K562 (cell line): ENCODE data around the gene MTMR12. TPM values are rescaled to one million over a fixed set of nuclear protein-coding genes. Genes with fewer than 3 reads are reported as not detected.
A peak's percentile ranks its signal among the peaks of the same experiment; 100 is the strongest.

Experiments used
- CCNT2 ChIP-seq: IDR thresholded peaks from 2 replicates; pipeline ENCODE4 v1.6.1; 2011; ENCODE audit warnings: borderline replicate concordance, low read depth, mild to moderate bottlenecking, moderate library complexity, mixed read lengths, low read length; ENCODE audit not compliant: insufficient read length; ENCODE audit errors: extremely low read depth
- JUND ChIP-seq, 2 experiments: IDR thresholded peaks; 2 replicates in 1 of 2; 3 replicates in 1 of 2; pipeline ENCODE4 v1.6.1; 2011; ENCODE audit warnings: borderline replicate concordance in 2 of 2, low read depth in 2 of 2, low read length in 2 of 2, improper control_type of control experiment in 1 of 2, missing biosample characterization in 1 of 2, missing genetic modification characterization in 1 of 2, missing genetic modification reagents in 1 of 2
- MCM3 ChIP-seq: fragments of 450-650 bp; IDR thresholded peaks from 2 replicates; pipeline ENCODE4 v1.6.1; 2016
- MTA2 ChIP-seq: fragments of 450-650 bp; IDR thresholded peaks from 2 replicates; pipeline ENCODE4 v1.6.1; 2016; ENCODE audit warnings: low read depth
- NFIC ChIP-seq: fragments of 450-650 bp; IDR thresholded peaks from 2 replicates; pipeline ENCODE4 v1.6.1; 2017; ENCODE audit warnings: mild to moderate bottlenecking, inconsistent platforms
- NFYB ChIP-seq: IDR thresholded peaks from 2 replicates; pipeline ENCODE4 v1.6.1; 2011; ENCODE audit warnings: mild to moderate bottlenecking, moderate library complexity; ENCODE audit not compliant: insufficient read length; ENCODE audit errors: extremely low read depth
- PHB ChIP-seq: fragments of 250-450 bp; sonication (Bioruptor Pico); IDR thresholded peaks from 2 replicates; pipeline ENCODE4 v1.5.0; 2021
- SIRT6 ChIP-seq: IDR thresholded peaks from one replicate; pipeline ENCODE4 v1.6.1; 2012; ENCODE audit warnings: low read depth, mild to moderate bottlenecking, control low read depth, inconsistent platforms, low read length, moderate library complexity
- SMARCE1 ChIP-seq: fragments of 450-650 bp; IDR thresholded peaks from 2 replicates; pipeline ENCODE4 v1.7.1; 2016; ENCODE audit warnings: mild to moderate bottlenecking
- TCFL5 ChIP-seq: fragments of 250-450 bp; sonication (Bioruptor Pico); conservative IDR thresholded peaks from 2 replicates; pipeline ENCODE4 v1.6.1; 2021; ENCODE audit warnings: mild to moderate bottlenecking, moderate library complexity, matching md5 sums
- TRIM28 ChIP-seq: fragments of 450-650 bp; IDR thresholded peaks from 2 replicates; pipeline ENCODE4 v1.6.1; 2017
- ZFP1 ChIP-seq: fragments of 450-650 bp; formaldehyde crosslinking; IDR thresholded peaks from 2 replicates; pipeline ENCODE4 v1.4.0; 2020; ENCODE audit warnings: mild to moderate bottlenecking, mixed read lengths
- ZNF12 ChIP-seq: sonication (generic); formaldehyde crosslinking; IDR thresholded peaks from 2 replicates; pipeline ENCODE4 v1.4.0; 2020; ENCODE audit warnings: mild to moderate bottlenecking, missing genetic modification reagents
- ZNF253 ChIP-seq: fragments of 250-450 bp; sonication (Bioruptor Pico); conservative IDR thresholded peaks from 2 replicates; pipeline ENCODE4 v1.6.1; 2021; ENCODE audit warnings: mild to moderate bottlenecking
- ZNF280B ChIP-seq: fragments of 250-450 bp; sonication (Bioruptor Pico); IDR thresholded peaks from 2 replicates; pipeline ENCODE4 v1.5.1; 2021; ENCODE audit warnings: mild to moderate bottlenecking
- ZNF324 ChIP-seq: fragments of 250-450 bp; sonication (Bioruptor Pico); IDR thresholded peaks from 2 replicates; pipeline ENCODE4 v1.4.0; 2020; ENCODE audit warnings: mild to moderate bottlenecking
- ZSCAN29 ChIP-seq: fragments of 450-650 bp; IDR thresholded peaks from 2 replicates; pipeline ENCODE4 v1.6.1; 2017
- polyA plus RNA-seq, 8 experiments: library from polyadenylated mRNA; depleted of rRNA in 4 of 8; stranded (reverse) in 5 of 8; unstranded in 3 of 8; fragments of >200 nt; fragmentation: Nextera tagmentation in 2 of 8; fragmentation: Illumina TruSeq in 1 of 8; extraction: Ambion mirVana in 2 of 8; extraction: Trizol in 1 of 8; gene quantifications; 2 replicates each; pipeline versions ENCODE4 v1.2.1 to v1.2.3, GENCODE V29; 2011 to 2014; ENCODE audit warnings: inconsistent platforms in 1 of 8, missing spikeins in 1 of 8
- total RNA-seq, 7 experiments: library from RNA; depleted of rRNA in 6 of 7; stranded (reverse); fragments of >200 nt in 6 of 7; fragmentation: Illumina TruSeq in 2 of 7; extraction: Trizol in 2 of 7; gene quantifications; 2 replicates each; pipeline versions ENCODE4 v1.2.1 to v1.2.3, GENCODE V29; 2011 to 2021; ENCODE audit warnings: low replicate concordance in 1 of 7
- TF ChIP-seq, protein P1 (sequence below): sonication (generic); IDR thresholded peaks from 2 replicates; pipeline ENCODE4 v1.6.1; 2016
- TF ChIP-seq, protein P2 (sequence below): sonication (generic); formaldehyde crosslinking; IDR thresholded peaks from 2 replicates; pipeline ENCODE4 v1.4.0; 2020; ENCODE audit warnings: mild to moderate bottlenecking, missing genetic modification reagents

MTMR12 gene
- total and polyA plus RNA-seq, 9 of the 15 experiments (the other 6 are each of a cell fraction or from before 2014, with no cell fraction given) = 4.0 to 28.7 (median 17.1) TPM

- TF ChIP-seq, protein P1, sequence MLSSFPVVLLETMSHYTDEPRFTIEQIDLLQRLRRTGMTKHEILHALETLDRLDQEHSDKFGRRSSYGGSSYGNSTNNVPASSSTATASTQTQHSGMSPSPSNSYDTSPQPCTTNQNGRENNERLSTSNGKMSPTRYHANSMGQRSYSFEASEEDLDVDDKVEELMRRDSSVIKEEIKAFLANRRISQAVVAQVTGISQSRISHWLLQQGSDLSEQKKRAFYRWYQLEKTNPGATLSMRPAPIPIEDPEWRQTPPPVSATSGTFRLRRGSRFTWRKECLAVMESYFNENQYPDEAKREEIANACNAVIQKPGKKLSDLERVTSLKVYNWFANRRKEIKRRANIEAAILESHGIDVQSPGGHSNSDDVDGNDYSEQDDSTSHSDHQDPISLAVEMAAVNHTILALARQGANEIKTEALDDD = peak; percentile 69; the same call in 1 of the 2 replicates
- TF ChIP-seq ZNF253 = no peak
- no peak for TF ChIP-seq ZFP1
- TF ChIP-seq MCM3 = no peak
- no peak for TF ChIP-seq ZNF12 (CRISPR knock-in tag)
- no peak for TF ChIP-seq TRIM28
- no peak for TF ChIP-seq CCNT2
- no peak for TF ChIP-seq SIRT6
- TF ChIP-seq PHB (CRISPR knock-in tag) = no peak
- TF ChIP-seq, protein P2, sequence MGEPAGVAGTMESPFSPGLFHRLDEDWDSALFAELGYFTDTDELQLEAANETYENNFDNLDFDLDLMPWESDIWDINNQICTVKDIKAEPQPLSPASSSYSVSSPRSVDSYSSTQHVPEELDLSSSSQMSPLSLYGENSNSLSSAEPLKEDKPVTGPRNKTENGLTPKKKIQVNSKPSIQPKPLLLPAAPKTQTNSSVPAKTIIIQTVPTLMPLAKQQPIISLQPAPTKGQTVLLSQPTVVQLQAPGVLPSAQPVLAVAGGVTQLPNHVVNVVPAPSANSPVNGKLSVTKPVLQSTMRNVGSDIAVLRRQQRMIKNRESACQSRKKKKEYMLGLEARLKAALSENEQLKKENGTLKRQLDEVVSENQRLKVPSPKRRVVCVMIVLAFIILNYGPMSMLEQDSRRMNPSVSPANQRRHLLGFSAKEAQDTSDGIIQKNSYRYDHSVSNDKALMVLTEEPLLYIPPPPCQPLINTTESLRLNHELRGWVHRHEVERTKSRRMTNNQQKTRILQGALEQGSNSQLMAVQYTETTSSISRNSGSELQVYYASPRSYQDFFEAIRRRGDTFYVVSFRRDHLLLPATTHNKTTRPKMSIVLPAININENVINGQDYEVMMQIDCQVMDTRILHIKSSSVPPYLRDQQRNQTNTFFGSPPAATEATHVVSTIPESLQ (CRISPR knock-in tag) = no peak
- 0 out of 2 replicates have a peak, but pooled peaks have one; percentile 6 for TF ChIP-seq MTA2
- TF ChIP-seq JUND (IDR thresholded peaks at IDR 0.05; ENCODE audit: borderline replicate concordance, low read depth, low read length) = 0 out of 2 replicates have a peak, but pooled peaks have one; percentile 9
- TF ChIP-seq JUND (tag; IDR thresholded peaks at IDR 0.05; ENCODE audit: borderline replicate concordance, low read depth, low read length) = peak; percentile 55; the same call in 2 of the 3 replicates
- TF ChIP-seq ZSCAN29 = no peak
- no peak for TF ChIP-seq ZNF280B (CRISPR knock-in tag)
- TF ChIP-seq SMARCE1 = peak; percentile 29; the same call in 1 of the 2 replicates
- no peak for TF ChIP-seq TCFL5 (CRISPR knock-in tag)
- no peak for TF ChIP-seq ZNF324 (CRISPR knock-in tag)
- TF ChIP-seq NFYB = no peak
- TF ChIP-seq NFIC = peak; percentile 27; the same call in 1 of the 2 replicates
Observed at GRCh38 chr5:32297181-32298058, 15.3 kb downstream of the MTMR12 start (continued).
